ENCODE measurements around the gene KCNJ13.

GRCh38 chr2:232750135-232750671 is 26.2 kb downstream of the KCNJ13 start:
- TF ChIP-seq CTCF (IDR thresholded peaks at IDR 0.05) (no peak), POLR2A (IDR thresholded peaks at IDR 0.05) (no peak)
